ENCODE data around the gene CCL21. TPM values are rescaled to one million over a fixed set of nuclear protein-coding genes. Genes with fewer than 3 reads are reported as not detected.

The CCL21 gene
- total RNA-seq, 4 donors from 2014 or later, result 2.3 to 13.6 (median 8.3) TPM

GRCh38 chr9:34690983-34691935, 18.7 kb downstream of the CCL21 start, which contains the start of gene CCL19:
CCL19 (minus strand) TSS chr9:34691276; CDS start chr9:34691139, 137 bp downstream.
- DNase-seq (ENCODE audit: low spot score in 2 of 2), result no peak
- intact Hi-C loops (cut with DNase I; ENCODE audit: low total_unique reads), result no loop called here
- WGBS, 2 donors, result 28 to 41% methylated on average over 6 of the region's 6 CpGs
- TF ChIP-seq CTCF (IDR thresholded peaks at IDR 0.05), result no peak
- TF ChIP-seq POLR2A (IDR thresholded peaks at IDR 0.05), result no peak
- no peak within 1 kb of the TSS for H3K4me3 ChIP-seq (ENCODE audit: low read depth, poor library complexity, severe bottlenecking)

GRCh38 chr9:34689512-34689911, 20.4 kb downstream of the CCL21 start:
- TF ChIP-seq POLR2A (IDR thresholded peaks at IDR 0.05) (no peak), CTCF (IDR thresholded peaks at IDR 0.05) (no peak)
- DNase-seq (ENCODE audit: low spot score in 2 of 2), result no peak
- no peak overlapping the region for H3K4me3 ChIP-seq (ENCODE audit: low read depth, poor library complexity, severe bottlenecking)
- WGBS, 2 donors, result 97 to 98% methylated on average over 8 of the region's 8 CpGs
- intact Hi-C loops (cut with DNase I; ENCODE audit: low total_unique reads), result no loop called here

DNA sequence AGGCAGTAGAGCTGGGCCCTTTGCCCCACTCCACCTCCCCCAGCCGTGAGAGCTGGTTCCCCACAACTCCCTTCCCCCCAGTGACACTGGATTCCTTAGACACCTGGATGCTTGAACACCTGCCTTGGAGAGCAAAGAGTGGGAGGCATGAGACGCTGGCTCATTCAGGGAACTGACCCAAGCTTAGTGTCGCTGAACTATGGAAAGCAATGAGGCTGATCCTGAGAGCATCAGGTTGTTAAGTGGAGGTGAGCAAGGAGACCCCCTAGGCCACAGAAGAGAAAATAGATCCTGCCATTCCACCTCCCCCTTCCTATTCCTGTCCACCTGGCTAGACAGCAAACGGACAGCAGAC, 20.8 kb downstream of the CCL21 start:
- WGBS, 2 donors, result 68 to 85% methylated on average over 4 of the region's 4 CpGs
- DNase-seq (ENCODE audit: low spot score in 2 of 2), result no peak
- no peak for TF ChIP-seq CTCF (IDR thresholded peaks at IDR 0.05)
- TF ChIP-seq POLR2A (IDR thresholded peaks at IDR 0.05), result no peak
- no peak overlapping the region for H3K4me3 ChIP-seq (ENCODE audit: low read depth, poor library complexity, severe bottlenecking)
- intact Hi-C loops (cut with DNase I; ENCODE audit: low total_unique reads), result no loop called here

DNA sequence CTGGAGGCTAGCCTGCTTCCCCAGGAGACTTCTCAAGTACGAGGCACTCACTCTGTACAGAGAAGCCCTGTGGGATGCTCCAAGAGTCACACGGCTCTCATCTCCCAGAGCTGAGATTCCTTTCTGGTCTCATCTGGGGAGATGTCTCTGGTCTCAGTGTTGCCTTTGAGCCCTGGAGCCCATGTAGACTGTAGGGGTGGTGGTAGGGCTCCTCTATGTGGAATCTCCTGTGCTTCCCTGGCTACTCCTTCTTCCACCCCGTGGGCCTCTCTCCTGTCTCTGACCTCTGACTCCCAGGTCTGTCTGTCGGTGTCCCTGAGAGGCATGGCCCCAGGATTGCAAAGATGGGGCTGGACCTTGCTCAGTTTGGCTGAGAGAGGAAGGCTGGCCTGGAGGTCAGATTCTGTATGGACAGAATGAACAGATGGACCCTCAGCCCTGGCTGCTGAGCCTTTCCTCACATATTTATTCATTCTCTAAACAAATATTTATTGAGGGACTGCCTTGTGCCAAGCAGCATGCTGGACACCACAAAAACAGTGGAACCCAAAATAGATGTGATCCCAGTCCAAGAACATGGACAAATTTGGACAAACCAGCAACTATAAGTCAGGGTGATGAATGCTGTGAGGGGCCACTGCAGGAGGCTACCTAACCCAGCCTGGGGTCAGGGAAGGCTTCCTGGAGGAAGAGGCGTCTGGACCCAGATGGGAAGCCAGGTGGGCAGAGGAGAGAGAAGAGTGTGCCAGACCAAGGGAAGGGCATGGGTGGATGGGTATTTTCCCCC, 21.4 kb downstream of the CCL21 start:
- no peak for TF ChIP-seq POLR2A (IDR thresholded peaks at IDR 0.05)
- TF ChIP-seq CTCF (IDR thresholded peaks at IDR 0.05), result no peak
- no peak overlapping the region for H3K4me3 ChIP-seq (ENCODE audit: low read depth, poor library complexity, severe bottlenecking)
- intact Hi-C loops (cut with DNase I; ENCODE audit: low total_unique reads), result no loop called here
- 69 to 85% methylated on average over 5 of the region's 5 CpGs for WGBS, 2 donors
- no peak for DNase-seq (ENCODE audit: low spot score in 2 of 2)

DNA sequence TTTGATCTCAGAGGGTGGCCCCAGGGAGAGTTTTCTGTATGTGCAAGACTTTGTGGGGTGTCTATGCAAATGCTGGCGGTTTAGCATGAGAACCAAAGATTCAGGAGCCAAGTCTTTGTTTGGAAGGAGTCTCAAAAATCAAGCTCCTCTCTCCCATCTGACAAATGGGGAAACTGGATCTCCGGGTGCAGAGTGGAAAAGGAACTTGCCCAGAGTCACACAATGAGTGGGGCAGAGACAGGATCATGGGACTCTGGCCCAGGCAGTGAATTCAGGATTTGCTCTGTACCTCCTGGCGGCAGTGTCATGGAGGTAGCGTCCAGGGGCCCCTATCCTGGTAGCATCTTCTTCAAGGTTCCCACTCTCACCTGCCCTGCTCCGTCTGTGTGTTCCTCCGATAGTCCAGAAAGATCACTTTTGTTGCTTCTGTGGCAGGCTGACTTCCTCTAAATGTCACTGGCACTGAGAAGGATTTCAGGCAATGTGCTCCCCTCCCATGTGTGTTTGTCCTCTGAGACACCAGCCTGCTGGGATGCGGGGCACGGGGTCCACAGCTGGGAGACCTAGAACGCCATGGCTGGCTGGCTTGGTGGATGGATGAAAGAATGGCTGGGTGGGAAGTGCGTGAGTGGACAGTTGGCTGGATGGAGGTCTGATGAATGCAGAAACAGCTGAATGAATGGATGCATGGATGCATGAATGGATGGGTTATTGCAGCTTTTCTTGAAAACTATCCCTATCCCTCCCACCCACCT, 22.5 kb downstream of the CCL21 start:
- no peak for DNase-seq (ENCODE audit: low spot score in 2 of 2)
- no peak overlapping the region for H3K4me3 ChIP-seq (ENCODE audit: low read depth, poor library complexity, severe bottlenecking)
- intact Hi-C loops (cut with DNase I; ENCODE audit: low total_unique reads), result no loop called here
- TF ChIP-seq CTCF (IDR thresholded peaks at IDR 0.05) (no peak), POLR2A (IDR thresholded peaks at IDR 0.05) (no peak)
- WGBS, 2 donors, result 74 to 83% methylated on average over 10 of the region's 10 CpGs
